ENCODE measurements around the gene OR51D1. TPM values are rescaled to one million over a fixed set of nuclear protein-coding genes. Genes with fewer than 3 reads are reported as not detected.

Gene OR51D1
- total and polyA plus RNA-seq, 8 donors: not detected

DNA sequence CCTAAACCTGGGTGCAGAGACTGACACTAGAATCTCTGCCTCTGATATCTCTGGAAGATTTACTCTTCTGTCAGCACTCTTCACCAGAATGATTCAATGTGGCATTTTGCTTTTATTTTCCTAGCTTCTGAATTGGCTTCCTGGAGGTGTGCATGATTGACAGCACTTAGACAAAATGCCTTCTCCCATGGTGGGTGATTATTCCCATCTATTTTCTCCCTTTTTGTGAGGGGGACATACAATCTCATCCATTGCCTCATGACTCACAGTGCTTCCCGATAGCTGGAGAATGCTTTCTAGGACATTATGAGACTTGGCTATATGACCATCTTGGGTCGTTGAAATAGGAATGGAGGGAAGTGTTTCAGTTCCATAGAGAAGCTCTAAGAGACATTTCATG is 25.3 kb upstream of the OR51D1 start:
- Histone ChIP-seq H3K36me3 (no peaks in the 10 kb centered on the region), H3K27me3 (no peaks in the 10 kb centered on the region), H3K27ac (no peak overlapping the region), H3K4me1 (peaks cover 0 to 12% of the 10 kb centered on the region in 2 donors), H3K9me3 (no peaks in the 10 kb centered on the region), H3K4me3 (no peak overlapping the region)
- DNase-seq (no peak), ATAC-seq (no peak)
- intact Hi-C loops (cut with DNase I): no loop called here
- TF ChIP-seq, protein P1, sequence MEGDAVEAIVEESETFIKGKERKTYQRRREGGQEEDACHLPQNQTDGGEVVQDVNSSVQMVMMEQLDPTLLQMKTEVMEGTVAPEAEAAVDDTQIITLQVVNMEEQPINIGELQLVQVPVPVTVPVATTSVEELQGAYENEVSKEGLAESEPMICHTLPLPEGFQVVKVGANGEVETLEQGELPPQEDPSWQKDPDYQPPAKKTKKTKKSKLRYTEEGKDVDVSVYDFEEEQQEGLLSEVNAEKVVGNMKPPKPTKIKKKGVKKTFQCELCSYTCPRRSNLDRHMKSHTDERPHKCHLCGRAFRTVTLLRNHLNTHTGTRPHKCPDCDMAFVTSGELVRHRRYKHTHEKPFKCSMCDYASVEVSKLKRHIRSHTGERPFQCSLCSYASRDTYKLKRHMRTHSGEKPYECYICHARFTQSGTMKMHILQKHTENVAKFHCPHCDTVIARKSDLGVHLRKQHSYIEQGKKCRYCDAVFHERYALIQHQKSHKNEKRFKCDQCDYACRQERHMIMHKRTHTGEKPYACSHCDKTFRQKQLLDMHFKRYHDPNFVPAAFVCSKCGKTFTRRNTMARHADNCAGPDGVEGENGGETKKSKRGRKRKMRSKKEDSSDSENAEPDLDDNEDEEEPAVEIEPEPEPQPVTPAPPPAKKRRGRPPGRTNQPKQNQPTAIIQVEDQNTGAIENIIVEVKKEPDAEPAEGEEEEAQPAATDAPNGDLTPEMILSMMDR (IDR thresholded peaks at IDR 0.05): no peak

DNA sequence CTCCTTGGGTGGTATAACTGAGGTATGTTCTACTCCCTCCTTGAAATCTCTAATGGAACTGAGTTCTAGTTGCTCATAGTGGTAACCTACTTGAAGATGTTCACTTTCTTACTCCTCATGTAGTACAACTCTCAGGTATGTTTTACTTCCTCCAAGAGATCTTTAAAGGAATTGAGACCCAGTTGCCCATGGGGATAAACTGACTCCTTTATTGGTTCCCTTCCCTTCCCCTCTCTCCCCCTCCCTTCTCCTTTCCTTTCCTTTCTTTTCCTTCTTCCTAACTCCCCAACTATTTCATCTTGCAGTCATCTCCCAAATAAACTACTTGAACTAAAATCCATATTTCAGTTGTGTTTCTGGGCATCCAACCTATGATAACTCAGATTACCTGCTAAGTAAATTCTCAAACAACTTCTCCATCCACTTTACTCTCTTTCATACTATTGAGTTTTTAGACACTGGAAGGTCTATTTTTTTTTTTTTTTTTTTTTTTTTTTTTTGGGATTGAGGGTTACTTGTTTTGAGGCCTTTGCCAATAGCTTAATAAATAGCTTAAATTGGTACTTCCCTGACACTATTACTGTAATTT is 21.3 kb upstream of the OR51D1 start:
- intact Hi-C loops (cut with DNase I): no loop called here
- TF ChIP-seq, protein P1 (IDR thresholded peaks at IDR 0.05): no peak
- no peak for ATAC-seq
- no peaks in the 10 kb centered on the region for H3K36me3 ChIP-seq
- peaks cover 0 to 6% of the 10 kb centered on the region in 2 donors for H3K27me3 ChIP-seq
- no peaks in the 10 kb centered on the region for H3K4me1 ChIP-seq
- DNase-seq: no peak
- no peak overlapping the region for H3K4me3 ChIP-seq
- no peaks in the 10 kb centered on the region for H3K9me3 ChIP-seq
- H3K27ac ChIP-seq: no peak overlapping the region

DNA sequence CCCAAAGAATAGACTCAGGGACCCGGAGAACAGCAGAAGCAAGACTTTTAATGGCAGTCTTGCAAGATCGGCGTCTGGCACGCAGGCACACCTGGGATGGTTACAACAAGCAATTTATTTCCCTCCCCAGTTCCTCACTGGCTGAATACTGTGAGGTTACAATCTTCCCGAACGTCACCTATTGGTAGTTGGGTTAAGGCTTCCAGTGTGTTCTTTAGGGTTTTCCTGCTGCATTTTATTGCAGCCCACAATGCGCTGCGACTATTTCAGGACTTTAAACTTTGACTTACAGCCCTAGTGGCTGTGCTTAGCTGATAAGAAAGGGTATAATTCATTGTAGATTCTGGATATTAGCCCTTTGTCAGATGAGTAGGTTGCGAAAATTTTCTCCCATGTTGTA is 17.8 kb upstream of the OR51D1 start:
- Histone ChIP-seq H3K36me3 (no peaks in the 10 kb centered on the region), H3K9me3 (no peaks in the 10 kb centered on the region), H3K27me3 (peaks cover 0 to 6% of the 10 kb centered on the region in 2 donors), H3K4me3 (no peak overlapping the region), H3K4me1 (no peaks in the 10 kb centered on the region), H3K27ac (no peak overlapping the region)
- DNase-seq: no peak
- intact Hi-C loops (cut with DNase I): no loop called here
- ATAC-seq: no peak
- TF ChIP-seq, protein P1 (IDR thresholded peaks at IDR 0.05): no peak

DNA sequence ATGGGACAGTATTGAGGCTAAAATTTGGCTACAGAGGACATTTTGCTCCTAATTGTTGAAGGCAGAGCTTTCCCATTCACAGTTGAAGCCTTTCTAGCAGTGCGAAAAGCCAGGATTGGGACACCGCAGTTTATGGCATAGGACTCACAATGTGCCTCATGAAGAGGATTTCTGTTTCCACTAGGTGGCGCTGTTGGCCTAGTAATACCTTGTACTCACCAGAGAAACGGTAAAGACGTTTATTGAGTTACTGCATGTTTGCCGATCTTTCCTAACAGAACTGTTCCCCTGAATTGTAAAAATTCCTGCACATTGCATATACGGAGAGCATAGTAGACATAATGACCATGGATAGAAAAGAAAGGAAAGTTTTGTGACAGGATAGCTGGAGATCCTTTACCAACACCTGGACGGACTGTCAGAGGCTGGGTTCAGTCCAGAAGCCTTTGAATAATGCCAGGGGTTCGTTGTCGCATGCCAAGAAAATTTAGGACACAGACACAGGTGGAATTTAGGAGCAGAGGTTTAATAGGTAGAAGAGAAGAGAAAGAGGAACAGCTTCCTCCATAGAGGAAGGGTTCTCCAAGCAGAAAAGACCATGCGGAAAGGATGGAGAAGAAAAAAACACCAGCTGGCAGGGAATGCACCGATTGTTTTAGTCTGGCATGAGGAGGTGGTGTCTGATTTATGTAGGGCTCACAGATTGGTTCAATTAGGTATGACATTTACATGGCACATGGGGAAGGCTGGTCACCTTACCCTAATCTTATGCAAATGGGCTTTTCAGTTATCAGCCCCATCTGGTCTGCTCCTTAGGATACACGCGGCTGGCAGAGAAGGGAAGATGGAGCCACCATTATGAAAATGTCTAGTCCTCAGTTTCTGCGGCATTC is 10.8 kb upstream of the OR51D1 start:
- intact Hi-C loops (cut with DNase I): no loop called here
- peak; percentile 78 for ATAC-seq

DNA sequence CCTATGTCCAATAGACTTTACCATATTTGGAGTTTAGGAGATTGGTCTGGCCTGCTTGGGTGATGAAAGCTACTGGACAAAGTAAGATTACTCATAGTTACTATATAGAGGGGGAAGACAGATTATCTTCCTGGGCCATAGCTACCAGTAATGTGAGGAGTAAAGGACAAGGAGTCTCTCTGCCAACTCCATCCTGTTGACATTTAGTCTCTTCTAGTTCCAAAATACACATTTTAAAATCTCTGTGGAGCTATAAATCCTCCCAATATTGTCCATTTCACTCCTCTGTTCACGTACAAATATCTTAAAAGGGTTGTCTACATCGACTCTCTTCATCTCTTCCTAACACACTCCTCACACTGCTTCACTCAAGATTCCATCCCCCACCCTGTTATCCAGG is 1.1 kb upstream of the OR51D1 start:
- H3K4me1 ChIP-seq: peaks cover 0 to 2% of the 10 kb centered on the region in 2 donors
- ATAC-seq (no peak), DNase-seq (no peak)
- no peaks in the 10 kb centered on the region for H3K9me3 ChIP-seq
- H3K27ac ChIP-seq: no peak overlapping the region
- peaks cover 0 to 6% of the 10 kb centered on the region in 2 donors for H3K27me3 ChIP-seq
- H3K4me3 ChIP-seq: no peak overlapping the region
- TF ChIP-seq, protein P1 (IDR thresholded peaks at IDR 0.05): no peak
- intact Hi-C loops (cut with DNase I): no loop called here
- H3K36me3 ChIP-seq: no peaks in the 10 kb centered on the region

More for the DNA sequence above, 10.8 kb upstream of the OR51D1 start:
- no peaks in the 10 kb centered on the region for H3K36me3 ChIP-seq
- peaks cover 0 to 13% of the 10 kb centered on the region in 2 donors for H3K9me3 ChIP-seq
- peaks cover 4 to 5% of the 10 kb centered on the region in 2 donors for H3K27me3 ChIP-seq
- H3K4me3 ChIP-seq: no peak overlapping the region
- peak in 1 of 4 donors; percentile 40 for DNase-seq
- no peaks in the 10 kb centered on the region for H3K4me1 ChIP-seq
- TF ChIP-seq, protein P1 (IDR thresholded peaks at IDR 0.05): peak; percentile 28 to 35
- H3K27ac ChIP-seq: no peak overlapping the region
